RPMI7951 (cell line): ENCODE data around the gene COX7C. TPM values are rescaled to one million over a fixed set of nuclear protein-coding genes. Genes with fewer than 3 reads are reported as not detected.

Source experiments
- DNase-seq: peaks from one replicate; pipeline ENCODE4 v3.0.0-alpha.2; 2012; ENCODE audit warnings: low read depth
- total RNA-seq: library from RNA; depleted of rRNA; stranded (reverse); fragments of >200 nt; shearing (Covaris generic); gene quantifications from 2 replicates; pipeline ENCODE4 v1.2.3, GENCODE V29; 2014

The COX7C gene
- total RNA-seq, 1 experiment from 2014 or later = 342 TPM

DNA sequence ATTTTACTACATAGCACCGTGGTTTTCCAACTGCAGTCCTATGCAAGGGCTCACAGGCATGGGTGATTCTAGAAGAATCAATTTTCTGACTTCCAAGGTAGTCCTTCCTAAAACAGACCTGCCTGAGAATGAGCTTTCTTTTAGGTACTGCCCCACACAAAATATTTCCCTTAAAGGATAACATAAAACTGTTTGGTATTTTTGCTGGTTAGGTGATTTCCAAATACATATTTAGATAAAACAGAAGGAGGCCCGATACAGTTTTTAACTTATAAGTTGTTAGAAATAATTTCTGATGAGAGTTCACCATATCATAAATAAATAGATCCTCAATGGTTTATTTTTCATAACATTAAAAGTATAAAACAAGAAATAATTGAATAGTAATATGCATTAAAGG lies 46.4 kb downstream of the COX7C start:
- no peak for DNase-seq

DNA sequence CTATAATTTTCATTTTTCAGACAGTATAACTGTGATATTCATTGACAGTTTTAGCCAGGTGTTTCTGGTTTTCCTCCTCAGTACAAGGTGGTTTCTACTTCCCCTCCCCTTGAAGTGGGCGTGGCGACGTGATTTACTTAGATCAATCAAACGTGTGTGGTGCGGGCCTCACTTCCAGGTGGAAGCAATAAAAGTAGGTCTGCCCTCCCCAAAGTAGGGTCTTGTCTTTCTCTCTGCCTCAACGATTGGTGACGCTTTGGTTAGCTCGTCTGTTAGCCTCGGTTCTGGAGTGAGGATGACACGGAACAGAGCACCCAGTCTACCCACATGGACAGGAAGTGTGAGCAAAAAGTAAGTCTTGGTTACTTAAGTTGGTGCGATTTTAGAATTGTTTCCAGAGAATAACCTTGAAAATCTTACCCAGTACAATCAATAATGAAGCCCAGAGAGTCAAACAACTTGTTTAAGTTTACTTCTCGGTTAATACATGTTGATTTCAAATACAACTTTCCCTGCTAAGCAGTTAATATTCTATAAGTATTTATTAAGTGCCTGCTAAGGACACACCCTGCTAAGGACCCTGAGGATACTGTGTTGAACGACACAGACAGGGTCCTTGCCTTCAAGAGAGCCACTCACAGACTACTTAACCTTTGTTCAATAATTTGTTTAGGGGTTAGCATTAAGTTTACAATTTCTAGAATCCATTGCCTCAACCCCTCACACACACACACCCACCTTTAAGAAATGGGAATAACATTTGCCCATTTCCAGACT lies 48.4 kb downstream of the COX7C start:
- DNase-seq = no peak

DNA sequence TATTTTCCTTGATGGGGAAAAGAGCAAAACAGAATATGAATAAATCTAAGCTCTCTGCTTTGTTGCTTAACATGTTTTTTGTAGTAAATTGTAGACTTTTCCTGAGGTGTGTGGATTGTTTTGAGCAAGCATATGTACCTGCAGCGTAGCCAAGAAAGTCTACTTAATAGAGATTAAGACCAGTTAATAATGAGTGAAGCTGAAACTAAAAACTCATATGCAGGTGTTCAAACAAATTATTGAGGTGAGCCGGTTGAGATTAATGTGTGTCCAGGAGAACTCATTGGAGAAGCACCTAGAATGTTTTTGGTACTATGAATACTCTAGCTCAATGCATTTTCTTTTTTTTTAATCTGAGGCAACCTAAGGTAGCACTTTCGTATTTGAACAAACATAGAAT lies 49.2 kb downstream of the COX7C start:
- DNase-seq = no peak
